HG03432 (cell line): ENCODE data around the gene NEK6.
"Not testable (repeated sequence)": the region's sequence is repeated elsewhere in the genome, so short reads cannot be mapped to it uniquely, and the experiment has no call there.

Experiments used
- ATAC-seq: cut with Tn5 transposase; IDR thresholded peaks from one replicate; pipeline ENCODE4 v1.9.1; 2021; ENCODE audit warnings: mild to moderate bottlenecking, moderate library complexity; ENCODE audit not compliant: unreplicated experiment

NEK6 gene

DNA sequence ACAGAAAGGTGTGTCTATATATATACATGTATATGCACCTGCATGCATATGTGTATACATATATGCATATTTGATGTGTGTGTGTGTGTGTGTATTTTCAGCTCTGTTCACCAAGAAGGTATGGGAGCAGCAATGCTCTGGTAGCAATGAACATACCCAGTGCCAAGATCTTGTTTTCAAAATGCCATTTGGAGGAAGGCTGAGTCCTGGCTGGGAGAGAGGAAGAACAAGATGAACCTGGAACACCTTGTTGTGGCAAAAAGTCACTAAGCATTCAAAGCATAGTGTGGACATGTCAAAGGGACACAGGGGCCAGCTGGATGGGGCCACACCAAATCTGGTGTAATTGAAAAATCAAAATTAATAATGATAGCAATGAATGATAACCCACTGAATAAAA lies 31.8 kb upstream of the NEK6 start:
- no peak for ATAC-seq

DNA sequence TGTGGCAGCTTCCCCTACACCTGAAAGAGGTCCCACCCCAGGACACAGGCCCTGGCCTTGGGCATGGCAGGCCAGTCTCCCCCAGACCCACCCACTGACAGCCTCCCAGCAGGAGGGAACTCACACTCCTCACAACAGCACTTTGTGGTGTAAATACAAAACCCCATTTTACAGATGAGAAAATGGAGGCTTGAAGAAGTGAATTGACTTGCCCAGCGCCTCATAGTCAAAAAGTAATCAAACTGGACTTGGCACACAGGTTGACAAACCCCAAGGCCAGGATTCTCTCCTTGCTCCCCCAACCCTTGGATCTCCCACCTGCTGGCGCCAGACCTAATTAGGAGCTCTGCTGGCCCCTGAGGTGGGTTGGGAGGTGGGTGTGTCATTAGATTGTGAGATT lies 29.2 kb upstream of the NEK6 start:
- ATAC-seq: no peak

DNA sequence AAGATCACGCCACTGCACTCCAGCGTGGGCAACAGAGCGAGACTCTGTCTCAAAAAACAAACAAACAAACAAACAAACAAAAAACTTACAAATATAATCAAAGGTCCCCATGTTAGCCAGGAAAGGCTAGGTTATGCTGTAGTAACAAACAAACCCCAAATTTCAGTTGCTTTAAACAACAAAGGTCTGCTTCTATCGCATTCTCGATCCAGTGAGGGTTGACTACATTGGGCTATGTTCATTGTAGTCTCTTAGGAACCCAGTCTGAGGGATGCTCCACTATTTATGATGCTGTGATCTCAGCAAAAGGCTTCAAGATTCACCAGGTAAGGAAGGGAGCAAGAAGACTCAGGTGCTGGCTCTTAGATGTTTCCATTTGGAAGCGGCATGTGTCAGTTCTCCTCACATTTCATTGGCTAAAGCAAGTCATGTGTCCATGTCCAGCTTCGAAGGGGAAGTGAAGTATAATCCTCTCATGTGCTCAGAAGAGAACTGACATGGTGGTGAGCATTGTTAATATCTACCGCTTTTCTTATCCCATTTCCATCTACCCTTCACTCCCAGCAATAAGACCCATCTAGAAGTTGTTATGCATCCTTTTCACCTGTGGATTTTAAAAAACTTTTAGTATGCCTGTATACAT lies 26.5 kb upstream of the NEK6 start:
- ATAC-seq: no peak

DNA sequence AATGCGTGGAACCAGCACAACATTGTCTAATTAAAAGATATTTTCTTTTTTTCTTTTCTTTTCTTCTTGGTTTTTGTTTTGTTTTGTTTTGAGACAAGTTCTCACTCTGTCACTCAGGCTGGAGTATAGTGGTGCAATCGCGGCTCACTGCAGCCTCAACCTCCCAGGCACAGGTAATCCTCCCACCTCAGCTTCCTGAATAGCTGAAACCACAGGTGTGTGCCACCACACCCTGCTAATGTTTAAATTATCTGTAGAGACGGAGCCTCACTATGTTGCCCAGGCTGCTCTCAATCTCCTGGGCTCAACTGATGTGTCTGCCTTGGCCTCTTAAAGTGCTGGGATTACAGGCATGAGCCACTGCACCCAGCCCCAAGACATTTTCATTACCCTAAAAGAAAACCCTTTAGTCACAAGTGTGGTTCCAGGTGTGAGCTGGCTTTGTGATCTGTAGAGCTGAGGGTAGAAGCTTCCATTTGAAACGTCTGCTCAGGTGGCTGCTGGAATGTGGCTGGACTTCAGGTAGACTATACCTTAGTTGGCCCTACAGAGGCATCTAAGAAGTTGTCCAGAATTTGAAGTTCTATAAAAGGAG lies 19.1 kb upstream of the NEK6 start:
- ATAC-seq: peak; percentile 24

DNA sequence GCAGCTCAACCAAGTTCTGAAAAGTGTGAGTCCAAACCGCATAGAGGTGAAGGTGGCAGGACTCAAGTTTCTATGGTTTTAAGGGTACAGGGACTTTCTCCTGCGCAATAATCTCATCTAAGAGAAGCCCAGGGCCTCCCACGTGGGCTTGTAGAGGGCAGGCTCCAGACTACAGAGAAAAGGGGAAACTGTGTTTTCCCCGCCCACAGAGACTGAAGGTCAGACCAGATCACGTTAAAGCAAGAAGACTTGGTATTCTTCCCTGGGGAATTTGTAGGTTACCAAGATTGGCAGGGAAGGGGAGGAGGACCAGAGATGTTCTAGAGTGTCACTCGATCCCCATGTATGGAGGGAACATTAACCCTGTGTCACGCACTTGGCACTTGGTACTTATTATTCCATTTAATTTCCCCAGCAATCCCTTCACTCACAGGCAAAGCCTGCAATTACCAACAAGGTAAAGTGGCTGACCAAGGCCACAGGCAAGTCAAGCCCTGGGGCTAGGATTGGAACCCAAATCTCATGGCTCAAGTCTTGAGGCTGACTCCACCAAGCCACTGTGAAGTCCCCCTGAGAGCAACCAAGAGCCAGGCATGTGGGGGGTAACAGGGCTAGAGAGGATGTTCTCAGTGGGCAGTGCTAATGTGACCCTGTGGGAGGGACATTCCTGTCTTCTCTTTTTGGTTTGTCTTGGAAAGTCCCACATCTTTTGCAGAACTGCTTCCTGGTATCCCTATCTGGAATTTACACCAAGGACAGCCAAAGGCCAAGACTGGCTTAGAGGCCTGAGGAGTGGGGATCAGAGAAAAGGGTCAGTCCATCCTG lies 18.3 kb upstream of the NEK6 start:
- ATAC-seq: peak; percentile 83

DNA sequence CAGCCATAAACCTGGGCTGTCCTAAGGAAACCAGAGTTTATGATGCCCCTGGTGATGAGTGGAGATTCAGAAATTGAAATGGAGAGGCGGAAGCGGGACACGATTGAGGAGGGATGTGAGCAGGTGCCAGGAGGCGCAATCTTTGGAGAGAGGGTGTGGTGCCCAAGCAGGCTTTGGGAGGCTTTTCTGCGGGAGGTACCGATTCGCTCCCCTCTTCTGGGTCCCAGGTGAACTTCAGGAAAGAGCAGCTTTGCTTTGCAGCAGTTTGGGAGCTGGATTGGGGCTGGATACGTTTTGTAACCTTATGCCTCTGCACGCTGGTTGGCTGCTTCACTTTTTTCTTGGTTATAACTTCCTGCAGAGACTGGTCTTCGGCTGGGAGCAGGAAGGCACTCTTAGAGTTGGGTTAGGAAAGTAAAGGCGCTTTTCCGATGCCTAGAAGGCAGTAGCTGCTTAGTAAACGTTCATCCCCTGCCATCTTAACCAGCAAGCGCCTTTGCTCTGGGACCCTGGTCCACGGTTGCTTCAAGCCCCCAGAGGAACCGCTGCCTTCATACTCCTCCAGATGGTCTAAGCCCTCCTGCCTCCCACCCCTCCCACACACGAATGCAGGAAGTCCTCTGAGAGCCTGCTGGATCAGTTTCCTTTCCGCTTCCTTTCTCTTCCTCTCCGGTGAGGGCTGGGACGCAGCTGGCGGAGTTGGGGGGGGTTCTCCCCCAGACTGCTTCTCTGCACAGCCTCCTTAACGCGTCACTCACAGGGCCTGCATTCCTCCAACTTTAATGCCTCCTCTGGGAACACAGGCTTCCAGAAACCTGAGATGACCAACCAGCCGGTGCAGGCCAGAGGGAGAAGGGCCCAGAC lies 15.2 kb upstream of the NEK6 start:
- no peak for ATAC-seq

DNA sequence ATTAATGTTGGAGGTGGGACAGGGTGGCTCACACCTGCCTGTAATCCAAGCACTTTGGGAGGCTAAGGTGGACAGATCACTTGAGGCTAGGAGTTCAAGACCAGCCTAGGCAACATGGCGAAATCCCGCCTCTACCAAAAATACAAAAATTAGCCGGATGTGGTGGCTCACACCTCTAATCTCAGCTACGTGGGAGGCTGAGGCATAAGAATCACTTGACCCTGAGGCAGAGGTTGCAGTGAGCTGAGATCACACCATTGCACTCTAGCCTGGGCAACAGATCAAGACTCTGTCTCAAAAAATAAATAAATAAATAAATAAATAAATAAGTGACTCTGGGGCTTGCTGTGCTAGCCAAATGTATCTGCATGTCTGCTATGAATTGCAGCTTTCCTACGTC lies 10.4 kb upstream of the NEK6 start:
- ATAC-seq: not testable (repeated sequence)

DNA sequence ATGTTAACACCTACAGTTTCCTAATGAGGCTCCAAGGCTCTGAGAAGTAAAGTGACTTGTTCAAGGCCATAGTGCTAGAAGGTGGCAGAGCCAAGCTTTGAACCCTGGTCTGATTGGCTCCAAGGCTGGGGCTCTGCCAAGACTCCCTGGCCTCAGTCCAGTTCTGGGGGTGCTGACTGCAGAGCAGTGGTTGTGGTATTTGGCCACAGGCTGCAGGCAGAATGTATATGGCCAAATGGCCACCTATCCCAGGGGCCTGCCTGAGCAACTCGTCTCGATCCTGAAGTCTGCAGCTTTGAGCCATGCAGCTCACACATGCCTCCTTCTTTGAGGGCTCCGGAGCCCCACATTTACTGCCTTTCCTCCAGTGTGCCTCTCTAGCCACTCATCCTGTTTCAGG lies 9.7 kb upstream of the NEK6 start:
- ATAC-seq: no peak

DNA sequence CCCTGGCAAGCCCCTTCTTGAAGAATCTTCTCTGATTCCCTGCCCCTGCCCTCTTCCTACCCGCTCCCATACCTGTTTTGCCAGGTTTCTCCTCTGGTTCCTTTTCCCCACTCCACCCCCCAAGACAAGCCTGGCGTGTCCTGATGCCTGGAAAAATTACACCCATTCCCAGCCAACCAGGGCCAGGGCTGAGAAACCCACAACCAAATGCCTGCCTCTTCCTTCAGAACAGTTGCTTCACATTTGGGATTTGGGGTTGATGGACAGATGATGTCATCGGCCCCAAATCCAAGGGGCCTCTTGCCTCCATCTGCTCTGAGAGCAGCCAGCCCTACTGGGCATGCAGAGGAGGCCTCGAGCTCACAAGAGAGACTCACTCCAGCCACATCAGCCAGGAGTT lies 8.8 kb upstream of the NEK6 start:
- ATAC-seq: no peak

DNA sequence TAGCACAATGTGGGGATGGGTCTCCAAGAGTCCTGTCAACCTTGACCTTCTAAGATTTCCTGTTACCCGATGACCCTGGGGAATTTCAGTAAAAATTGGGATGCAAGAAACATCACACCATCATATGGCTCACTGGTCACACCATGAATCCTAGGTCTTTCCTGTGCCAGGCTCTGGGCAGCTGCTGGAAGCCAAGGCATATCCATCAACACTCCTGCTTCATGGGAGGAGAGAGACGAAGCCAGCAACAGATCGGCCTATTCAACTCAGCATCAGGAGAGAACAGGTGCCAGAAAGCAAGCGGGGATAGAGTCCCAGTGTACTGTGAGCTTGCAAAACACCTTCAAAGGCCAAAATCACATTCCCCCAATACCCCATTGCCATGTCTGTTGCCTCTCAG lies 6.5 kb upstream of the NEK6 start:
- no peak for ATAC-seq

DNA sequence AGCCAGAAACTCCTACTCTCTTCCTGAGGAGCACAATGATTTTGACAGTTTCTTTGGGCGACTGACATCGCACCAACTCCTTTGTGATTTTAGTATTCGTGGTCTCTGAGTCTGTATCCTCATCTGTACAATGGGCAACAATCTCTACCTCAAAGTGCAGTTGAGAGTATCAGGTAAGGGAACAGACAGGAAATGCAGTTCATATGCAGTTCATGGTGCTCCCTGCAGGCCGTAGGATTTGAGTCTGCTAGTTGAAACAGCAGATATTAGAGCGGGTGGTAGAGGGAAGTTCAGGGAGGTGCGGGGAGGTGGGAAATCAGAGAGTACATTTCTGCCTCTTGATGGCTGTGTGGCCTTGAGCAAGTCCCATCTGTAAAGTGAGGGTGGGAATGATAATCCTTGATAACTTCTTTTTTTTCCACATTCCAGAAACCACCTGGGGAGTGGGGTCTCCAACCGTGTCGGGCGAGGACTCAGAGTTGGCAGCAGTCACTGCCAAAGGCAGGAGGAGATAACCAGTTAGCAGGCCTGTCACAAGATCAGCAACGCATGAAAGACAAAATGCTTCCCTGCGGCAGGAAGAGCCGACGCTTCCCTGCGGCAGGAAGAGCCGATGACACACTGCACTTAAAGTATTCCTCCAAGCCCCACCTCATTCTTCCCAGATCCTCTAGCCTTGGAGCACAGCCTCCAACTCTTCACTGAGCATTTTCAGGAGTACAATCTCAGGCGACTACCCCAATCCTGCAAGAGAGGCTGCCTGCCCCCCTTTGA lies 6.0 kb upstream of the NEK6 start:
- no peak for ATAC-seq

DNA sequence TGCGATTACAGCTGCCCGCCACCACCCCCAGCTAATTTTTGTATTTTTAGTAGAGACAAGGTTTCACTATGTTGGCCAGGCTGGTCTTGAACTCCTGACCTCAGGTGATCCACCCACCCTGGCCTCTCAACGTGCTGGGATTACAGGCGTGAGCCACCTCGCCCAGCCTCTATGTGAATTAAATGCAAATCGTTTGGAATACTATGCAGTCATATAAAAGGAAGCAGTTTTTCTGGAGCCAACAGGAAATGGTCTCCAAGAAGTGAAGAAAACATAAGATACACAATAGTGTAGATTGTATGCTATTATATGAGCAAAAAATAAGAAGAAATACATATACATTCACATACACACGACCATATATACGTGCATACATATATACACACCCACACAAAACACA lies 4.9 kb upstream of the NEK6 start:
- ATAC-seq: not testable (repeated sequence)

DNA sequence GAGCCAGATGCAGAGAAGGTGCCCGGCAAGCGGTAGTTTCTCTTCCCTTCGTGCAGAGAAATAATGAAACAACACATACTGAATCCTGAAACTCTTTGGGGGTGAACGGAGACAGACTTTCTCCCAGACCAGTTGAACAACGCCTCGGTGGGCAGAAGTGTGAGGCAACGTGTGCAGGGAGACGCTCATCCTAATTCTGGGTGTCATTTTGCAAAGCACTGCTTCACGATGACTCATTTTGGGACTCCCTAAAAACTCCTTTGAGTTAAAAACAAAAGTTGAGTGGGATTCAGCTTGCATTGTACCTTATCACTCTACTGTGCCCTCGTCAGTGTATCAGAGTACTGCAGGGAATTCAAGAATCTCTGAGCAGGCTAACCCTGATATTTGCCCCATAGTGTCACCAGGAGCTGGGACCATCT lies 3.5 kb upstream of the NEK6 start:
- peak; percentile 68 for ATAC-seq

DNA sequence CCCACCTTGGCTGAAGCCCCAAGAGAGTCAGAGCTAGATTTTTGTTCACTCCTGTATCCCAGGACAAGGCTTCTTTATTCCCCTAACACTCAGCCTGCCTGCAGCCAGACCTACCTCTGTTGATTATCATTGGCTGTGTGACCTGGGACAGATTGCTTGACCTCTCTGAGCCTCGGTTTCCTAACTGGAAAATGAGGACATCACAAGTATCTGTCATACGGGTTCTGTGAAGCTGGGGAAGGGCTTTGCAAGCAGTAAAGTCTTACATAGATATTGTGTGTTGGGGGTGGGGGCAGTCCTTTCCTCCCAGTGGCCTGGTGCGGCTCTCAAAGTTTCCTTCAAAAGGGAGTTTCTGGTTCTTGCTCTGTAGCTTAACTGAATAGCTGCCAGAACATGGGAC lies 2.5 kb upstream of the NEK6 start:
- no peak for ATAC-seq

DNA sequence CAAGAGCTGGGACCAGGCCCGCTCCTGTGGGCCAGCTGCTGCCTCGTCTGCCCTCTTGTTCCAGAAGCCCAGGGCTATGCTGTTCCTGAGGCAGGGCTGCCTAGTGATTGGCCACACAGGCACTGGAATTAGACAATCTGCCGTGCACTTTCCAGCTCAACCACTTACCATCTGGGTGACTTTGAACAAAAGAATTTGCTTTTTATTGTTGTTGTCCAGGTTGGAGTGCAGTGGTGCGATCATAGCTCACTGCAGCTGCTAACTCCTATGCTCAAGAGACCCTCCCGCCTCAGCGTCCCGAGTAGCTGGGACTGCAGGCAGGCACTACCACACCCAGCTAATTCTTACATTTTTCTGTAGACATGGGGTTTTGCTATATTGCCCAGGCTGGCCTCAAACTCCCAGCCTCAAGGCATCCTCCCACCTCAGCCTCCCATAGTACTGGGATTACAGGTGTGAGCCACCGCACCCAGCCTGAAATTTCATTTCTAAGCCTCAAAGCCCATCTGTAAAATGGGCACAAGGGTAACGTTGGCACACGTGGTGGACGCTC lies 1.2 kb upstream of the NEK6 start:
- no peak for ATAC-seq

DNA sequence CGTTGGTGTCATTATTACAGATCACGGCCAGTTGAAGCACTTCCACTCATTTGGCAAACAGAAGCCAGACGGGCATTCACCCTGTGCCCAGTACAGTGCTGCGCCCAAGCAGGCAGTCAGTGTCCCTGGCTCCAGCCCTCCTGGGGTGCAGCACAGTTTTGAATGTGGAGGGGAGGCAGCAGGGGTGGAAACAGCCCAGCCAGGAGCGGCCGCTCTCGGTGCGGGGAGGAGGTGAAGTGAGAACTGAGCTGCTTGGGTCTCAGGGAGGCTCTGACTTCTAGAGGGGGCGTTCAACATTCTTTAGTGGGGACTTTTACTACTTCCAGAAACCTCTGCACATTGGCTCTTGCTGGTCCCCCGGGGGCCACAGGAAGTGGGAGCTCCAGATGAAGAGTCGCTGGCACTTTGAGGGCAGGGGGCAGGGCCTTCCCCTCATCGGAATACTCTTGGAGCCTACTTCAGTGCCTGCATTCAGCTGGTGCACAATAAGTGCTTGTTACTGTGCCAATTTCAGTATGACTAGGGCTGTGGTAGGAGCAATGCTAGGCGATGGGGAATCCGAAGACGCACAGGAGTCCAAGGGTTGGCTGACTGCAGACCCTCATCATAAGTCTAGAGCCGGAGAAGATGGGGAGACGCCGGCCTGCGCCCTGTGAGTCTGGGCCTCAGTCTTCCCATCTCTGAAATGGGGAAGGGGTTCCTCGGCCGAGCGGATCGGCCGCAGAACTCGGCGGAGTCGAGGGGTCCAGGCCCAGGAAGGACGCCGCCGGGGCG lies 492 bp upstream of the NEK6 start:
- peak; percentile 6 for ATAC-seq

DNA sequence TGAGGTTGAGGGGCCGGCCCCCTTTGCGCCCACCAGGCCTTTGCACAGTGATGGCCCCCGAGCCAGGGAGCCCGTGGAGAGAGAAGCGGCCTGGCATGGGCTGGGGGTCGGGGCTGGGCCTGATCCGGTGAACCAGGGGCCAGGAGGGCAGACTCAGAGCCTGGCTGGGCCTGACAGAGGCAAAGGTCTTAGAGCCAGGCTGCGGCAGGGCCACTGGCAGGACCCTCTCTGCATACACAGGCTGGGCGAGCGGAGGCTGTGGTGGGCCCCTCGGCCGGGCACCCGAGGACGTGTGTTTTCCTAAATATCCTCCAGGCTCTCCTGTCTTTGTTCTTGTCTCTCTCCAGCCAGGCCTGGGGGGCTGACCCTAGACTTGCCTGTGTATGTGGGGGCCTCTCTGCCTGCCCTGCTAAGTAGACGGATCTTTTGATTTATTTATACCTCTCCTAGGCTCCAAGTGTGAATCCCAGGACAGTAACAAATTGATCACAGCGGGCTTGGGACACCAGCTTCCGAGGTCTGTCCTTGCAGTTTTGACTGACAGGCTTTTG lies 933 bp downstream of the NEK6 start:
- no peak for ATAC-seq

DNA sequence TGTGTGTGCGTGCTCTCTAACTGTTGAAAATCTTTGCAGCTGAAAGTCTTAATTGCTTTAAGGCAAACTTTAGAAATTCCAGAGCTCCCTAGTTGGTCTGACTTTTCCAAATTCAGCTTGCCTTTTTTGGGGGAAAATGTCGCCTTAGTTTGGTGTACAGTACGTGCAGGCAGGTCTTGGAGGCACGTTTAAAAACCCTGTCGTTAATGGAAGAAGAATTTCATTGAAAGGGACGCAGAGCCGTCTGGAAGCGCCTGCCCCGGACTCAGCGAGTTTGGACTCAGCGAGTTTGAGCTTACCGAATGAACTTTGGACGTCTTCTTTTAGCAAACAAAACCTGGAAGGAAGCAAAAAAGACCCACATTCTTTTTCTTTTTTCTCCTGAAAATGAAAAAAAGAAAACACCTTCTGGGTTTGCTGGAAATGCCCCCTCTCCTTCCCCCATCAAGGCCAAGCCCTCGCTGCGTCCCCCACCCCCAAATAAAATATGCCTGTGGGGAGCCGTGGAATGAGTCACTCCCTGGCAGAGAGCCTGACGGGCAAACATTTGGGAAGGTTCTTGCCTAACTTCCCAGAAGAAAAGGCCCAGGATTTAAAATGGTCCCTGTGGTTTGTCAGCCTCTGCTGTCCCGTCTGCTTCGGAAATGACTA lies 1.5 kb downstream of the NEK6 start:
- no peak for ATAC-seq
